Body of pancreas (tissue), 4 donors: Measurements from ENCODE around the gene CCNH. TPM values are rescaled to one million over a fixed set of nuclear protein-coding genes. Genes with fewer than 3 reads are reported as not detected.

Experiments
- ATAC-seq: fragments of 150-250 bp; one replicate; pipeline ENCODE4 v1.9.1; 2016
- DNase-seq, 4 donors: peaks; one replicate each; pipeline ENCODE4 v3.0.0-alpha.2; 2019
- H3K27ac ChIP-seq, 4 donors: fragments of 200-600 bp; sonication (generic); 1 replicate in 3 of 4; 2 replicates in 1 of 4; pipeline versions ENCODE4 v1.5.1 to v1.6.1; 2016 to 2019; ENCODE audit warnings: mild to moderate bottlenecking in 1 of 4, mixed read lengths in 1 of 4, moderate library complexity in 1 of 4
- H3K27me3 ChIP-seq, 2 donors: fragments of 200-600 bp; sonication (generic); one replicate each; pipeline ENCODE4 v1.6.0; 2016; ENCODE audit warnings: mild to moderate bottlenecking in 1 of 2
- H3K36me3 ChIP-seq, 2 donors: fragments of 200-600 bp; sonication (generic); replicated peaks in 1 of 2; 2 replicates each; pipeline ENCODE4 v1.5.1; 2016; ENCODE audit warnings: low read depth in 2 of 2; ENCODE audit not compliant: insufficient read depth in 1 of 2
- H3K4me1 ChIP-seq: fragments of 200-600 bp; sonication (generic); one replicate; pipeline ENCODE4 v1.6.0; 2016
- H3K4me3 ChIP-seq, 2 donors: fragments of 200-600 bp; sonication (generic); 1 replicate in 1 of 2; 2 replicates in 1 of 2; pipeline ENCODE4 v1.5.1; 2016 to 2019
- H3K9me3 ChIP-seq, 3 donors: fragments of 200-600 bp; sonication (generic); 1 replicate in 2 of 3; 2 replicates in 1 of 3; pipeline ENCODE4 v1.5.1; 2016
- CTCF ChIP-seq, 7 experiments: fragments of 450-650 bp in 4 of 7; fragments of 200-600 bp in 3 of 7; sonication (generic) in 3 of 7; IDR thresholded peaks; one replicate each; pipeline ENCODE4 v1.5.1; 2016 to 2019; ENCODE audit warnings: antibody characterized with exemption in 7 of 7
- POLR2A ChIP-seq, 3 donors: fragments of 450-650 bp; IDR thresholded peaks; one replicate each; pipeline ENCODE4 v1.6.1; 2016; ENCODE audit warnings: antibody characterized with exemption in 3 of 3, mild to moderate bottlenecking in 2 of 3
- WGBS, 2 donors: methylation state at CpG; one replicate each; pipeline ENCODE4 v1.1.5; 2017; 5-methylcytosine and 5-hydroxymethylcytosine counted together
- intact Hi-C: fragments of 100-400 bp; cut with DNase I; formaldehyde crosslinking; loops from one replicate; pipeline ENCODE4 v1.15.1; 2023
- total RNA-seq, 2 donors: library from RNA; depleted of rRNA; stranded (reverse); fragments of >200 nt; gene quantifications; one replicate each; pipeline ENCODE4 v1.1.0, GENCODE V29; 2016

The CCNH gene
- total RNA-seq, 2 donors from 2014 or later, result 107 to 152 TPM

GRCh38 chr5:87411973-87412629, 629 bp downstream of the CCNH start:
- intact Hi-C loops, result no loop called here
- ATAC-seq, result peak; percentile 14
- 0% methylated on average over 29 of the region's 29 CpGs for WGBS, 2 donors
- Histone ChIP-seq H3K36me3 (peaks cover 0 to 5% of the 10 kb centered on the region in 2 donors), H3K4me3 (peak overlapping the region; percentile 30 to 91), H3K9me3 (no peaks in the 10 kb centered on the region), H3K4me1 (peaks cover 18% of the 10 kb centered on the region), H3K27me3 (no peaks in the 10 kb centered on the region), H3K27ac (peak overlapping the region; percentile 94 to 98 (median 94))
- peak; percentile 17 to 31 (median 24) for DNase-seq
- peak in 1 of 7 experiments; percentile 3 for TF ChIP-seq CTCF (IDR thresholded peaks at IDR 0.05)
- TF ChIP-seq POLR2A (IDR thresholded peaks at IDR 0.05), result no peak

GRCh38 chr5:87411586-87411972, 1.2 kb downstream of the CCNH start:
- DNase-seq (no peak), ATAC-seq (no peak)
- Histone ChIP-seq H3K4me1 (peaks cover 18% of the 10 kb centered on the region), H3K27me3 (no peaks in the 10 kb centered on the region), H3K27ac (peak overlapping the region; percentile 94 to 98 (median 94)), H3K4me3 (peak overlapping the region in 1 of 2 donors; percentile 30), H3K36me3 (peaks cover 0 to 8% of the 10 kb centered on the region in 2 donors), H3K9me3 (no peaks in the 10 kb centered on the region)
- intact Hi-C loops, result no loop called here
- WGBS, 2 donors, result 3 to 4% methylated on average over 5 of the region's 5 CpGs
- TF ChIP-seq CTCF (IDR thresholded peaks at IDR 0.05) (no peak), POLR2A (IDR thresholded peaks at IDR 0.05) (no peak)

GRCh38 chr5:87410931-87411330, 1.8 kb downstream of the CCNH start:
- Histone ChIP-seq H3K4me1 (peaks cover 18% of the 10 kb centered on the region), H3K27ac (peak overlapping the region in 1 of 4 donors; percentile 18), H3K36me3 (peaks cover 0 to 8% of the 10 kb centered on the region in 2 donors), H3K9me3 (no peaks in the 10 kb centered on the region), H3K27me3 (no peaks in the 10 kb centered on the region), H3K4me3 (no peak overlapping the region)
- intact Hi-C loops, result no loop called here
- 50 to 53% methylated on average over 1 of the region's 1 CpG for WGBS, 2 donors
- ATAC-seq, result no peak
- no peak for DNase-seq
- TF ChIP-seq CTCF (IDR thresholded peaks at IDR 0.05), result no peak
- TF ChIP-seq POLR2A (IDR thresholded peaks at IDR 0.05), result no peak

GRCh38 chr5:87408204-87408603, 4.5 kb downstream of the CCNH start:
- TF ChIP-seq POLR2A (IDR thresholded peaks at IDR 0.05) (no peak), CTCF (IDR thresholded peaks at IDR 0.05) (no peak)
- peaks cover 0 to 13% of the 10 kb centered on the region in 2 donors for H3K36me3 ChIP-seq

More at GRCh38 chr5:87408204-87408603, 4.5 kb downstream of the CCNH start:
- Histone ChIP-seq H3K4me1 (peaks cover 15% of the 10 kb centered on the region), H3K9me3 (no peaks in the 10 kb centered on the region), H3K27ac (no peak overlapping the region), H3K27me3 (no peaks in the 10 kb centered on the region), H3K4me3 (no peak overlapping the region)
- no peak for DNase-seq
- no peak for ATAC-seq
- WGBS, 2 donors, result 67 to 77% methylated on average over 2 of the region's 2 CpGs
- intact Hi-C loops, result no loop called here
